Measurements from ENCODE around the gene TTF1.

DNA sequence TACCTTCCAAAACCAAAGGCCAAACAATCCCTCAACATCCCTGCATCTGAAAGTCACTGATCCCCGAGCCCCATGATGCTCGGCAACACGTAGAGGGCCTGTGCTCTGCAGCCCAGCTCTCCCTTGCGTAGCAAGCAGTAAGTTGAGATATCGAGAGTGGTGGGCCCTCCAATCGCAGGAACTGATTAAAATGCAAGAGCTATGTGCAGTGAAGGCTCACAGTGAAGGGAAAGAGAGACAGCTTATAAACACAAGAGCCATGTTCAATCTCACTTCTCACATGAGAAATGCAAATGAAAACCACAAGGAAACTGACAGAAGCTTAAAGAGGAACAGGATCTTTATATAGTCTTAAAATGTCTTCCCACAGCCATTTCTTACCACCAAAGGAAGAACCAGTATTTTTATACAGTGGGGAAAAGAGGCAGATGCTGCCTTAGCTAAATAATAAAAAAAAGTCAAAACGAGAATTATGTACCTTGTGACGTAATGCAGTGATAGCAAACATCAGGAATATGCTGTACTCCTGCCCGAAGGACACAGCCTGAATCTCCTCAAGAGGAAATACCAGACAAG is 24.6 kb downstream of the TTF1 start:
- TF ChIP-seq CBX3 (IDR thresholded peaks at IDR 0.05; ENCODE audit: borderline replicate concordance, low read depth) (no peak), DPF2 (IDR thresholded peaks at IDR 0.05) (peak; percentile 50; the same call in 1 of the 2 replicates), ESRRA (IDR thresholded peaks at IDR 0.05; ENCODE audit: low read length) (no peak), EP300 (IDR thresholded peaks at IDR 0.05; ENCODE audit: borderline replicate concordance in 1 of 2, control insufficient read depth in 1 of 2, low read depth in 2 of 2, low read length in 2 of 2) (peak; percentile 83 to 86), RFX5 (IDR thresholded peaks at IDR 0.05; ENCODE audit: low read depth, low read length) (peak; percentile 57; the same call in 1 of the 2 replicates), TARDBP (IDR thresholded peaks at IDR 0.05; ENCODE audit: borderline replicate concordance) (no peak), SIX5 (IDR thresholded peaks at IDR 0.05; ENCODE audit: low read depth, low read length, severe bottlenecking) (no peak), BHLHE40 (IDR thresholded peaks at IDR 0.05; ENCODE audit: borderline replicate concordance in 1 of 2, low read depth in 2 of 2, low read length in 1 of 2) (peak; percentile 74 to 89), MXI1 (IDR thresholded peaks at IDR 0.05; ENCODE audit: low read depth, low read length) (peak; percentile 81; the same call in 1 of the 2 replicates), POLR2A (IDR thresholded peaks at IDR 0.05; ENCODE audit: low read depth, low read length) (peak; percentile 65), POLR2AphosphoS5 (IDR thresholded peaks at IDR 0.05; ENCODE audit: low read length) (peak; percentile 52; the same call in 1 of the 2 replicates)
- TF ChIP-seq, protein P1, sequence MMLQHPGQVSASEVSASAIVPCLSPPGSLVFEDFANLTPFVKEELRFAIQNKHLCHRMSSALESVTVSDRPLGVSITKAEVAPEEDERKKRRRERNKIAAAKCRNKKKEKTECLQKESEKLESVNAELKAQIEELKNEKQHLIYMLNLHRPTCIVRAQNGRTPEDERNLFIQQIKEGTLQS (IDR thresholded peaks at IDR 0.05; ENCODE audit: borderline replicate concordance, extremely low read depth, low read depth, low read length) = no peak
- TF ChIP-seq, protein P2, sequence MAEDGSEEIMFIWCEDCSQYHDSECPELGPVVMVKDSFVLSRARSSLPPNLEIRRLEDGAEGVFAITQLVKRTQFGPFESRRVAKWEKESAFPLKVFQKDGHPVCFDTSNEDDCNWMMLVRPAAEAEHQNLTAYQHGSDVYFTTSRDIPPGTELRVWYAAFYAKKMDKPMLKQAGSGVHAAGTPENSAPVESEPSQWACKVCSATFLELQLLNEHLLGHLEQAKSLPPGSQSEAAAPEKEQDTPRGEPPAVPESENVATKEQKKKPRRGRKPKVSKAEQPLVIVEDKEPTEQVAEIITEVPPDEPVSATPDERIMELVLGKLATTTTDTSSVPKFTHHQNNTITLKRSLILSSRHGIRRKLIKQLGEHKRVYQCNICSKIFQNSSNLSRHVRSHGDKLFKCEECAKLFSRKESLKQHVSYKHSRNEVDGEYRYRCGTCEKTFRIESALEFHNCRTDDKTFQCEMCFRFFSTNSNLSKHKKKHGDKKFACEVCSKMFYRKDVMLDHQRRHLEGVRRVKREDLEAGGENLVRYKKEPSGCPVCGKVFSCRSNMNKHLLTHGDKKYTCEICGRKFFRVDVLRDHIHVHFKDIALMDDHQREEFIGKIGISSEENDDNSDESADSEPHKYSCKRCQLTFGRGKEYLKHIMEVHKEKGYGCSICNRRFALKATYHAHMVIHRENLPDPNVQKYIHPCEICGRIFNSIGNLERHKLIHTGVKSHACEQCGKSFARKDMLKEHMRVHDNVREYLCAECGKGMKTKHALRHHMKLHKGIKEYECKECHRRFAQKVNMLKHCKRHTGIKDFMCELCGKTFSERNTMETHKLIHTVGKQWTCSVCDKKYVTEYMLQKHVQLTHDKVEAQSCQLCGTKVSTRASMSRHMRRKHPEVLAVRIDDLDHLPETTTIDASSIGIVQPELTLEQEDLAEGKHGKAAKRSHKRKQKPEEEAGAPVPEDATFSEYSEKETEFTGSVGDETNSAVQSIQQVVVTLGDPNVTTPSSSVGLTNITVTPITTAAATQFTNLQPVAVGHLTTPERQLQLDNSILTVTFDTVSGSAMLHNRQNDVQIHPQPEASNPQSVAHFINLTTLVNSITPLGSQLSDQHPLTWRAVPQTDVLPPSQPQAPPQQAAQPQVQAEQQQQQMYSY (CRISPR knock-in tag; IDR thresholded peaks at IDR 0.05) = no peak
- TF ChIP-seq, protein P3, sequence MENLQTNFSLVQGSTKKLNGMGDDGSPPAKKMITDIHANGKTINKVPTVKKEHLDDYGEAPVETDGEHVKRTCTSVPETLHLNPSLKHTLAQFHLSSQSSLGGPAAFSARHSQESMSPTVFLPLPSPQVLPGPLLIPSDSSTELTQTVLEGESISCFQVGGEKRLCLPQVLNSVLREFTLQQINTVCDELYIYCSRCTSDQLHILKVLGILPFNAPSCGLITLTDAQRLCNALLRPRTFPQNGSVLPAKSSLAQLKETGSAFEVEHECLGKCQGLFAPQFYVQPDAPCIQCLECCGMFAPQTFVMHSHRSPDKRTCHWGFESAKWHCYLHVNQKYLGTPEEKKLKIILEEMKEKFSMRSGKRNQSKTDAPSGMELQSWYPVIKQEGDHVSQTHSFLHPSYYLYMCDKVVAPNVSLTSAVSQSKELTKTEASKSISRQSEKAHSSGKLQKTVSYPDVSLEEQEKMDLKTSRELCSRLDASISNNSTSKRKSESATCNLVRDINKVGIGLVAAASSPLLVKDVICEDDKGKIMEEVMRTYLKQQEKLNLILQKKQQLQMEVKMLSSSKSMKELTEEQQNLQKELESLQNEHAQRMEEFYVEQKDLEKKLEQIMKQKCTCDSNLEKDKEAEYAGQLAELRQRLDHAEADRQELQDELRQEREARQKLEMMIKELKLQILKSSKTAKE (IDR thresholded peaks at IDR 0.05; ENCODE audit: low read depth, poor library complexity, severe bottlenecking) = peak; percentile 65

All from GM12878 (cell line).